NCI-H526 treated with DMSO at 0.1 percent for 48 hours (cell line): ENCODE results near the gene FBXL13.
"Not testable (repeated sequence)": the region's sequence is repeated elsewhere in the genome, so short reads cannot be mapped to it uniquely, and the experiment has no call there.

ENCODE experiments used
- DNase-seq: peaks from one replicate; lab custom pipeline; 2025; lab: John Stamatoyannopoulos, UW

Gene FBXL13

DNA sequence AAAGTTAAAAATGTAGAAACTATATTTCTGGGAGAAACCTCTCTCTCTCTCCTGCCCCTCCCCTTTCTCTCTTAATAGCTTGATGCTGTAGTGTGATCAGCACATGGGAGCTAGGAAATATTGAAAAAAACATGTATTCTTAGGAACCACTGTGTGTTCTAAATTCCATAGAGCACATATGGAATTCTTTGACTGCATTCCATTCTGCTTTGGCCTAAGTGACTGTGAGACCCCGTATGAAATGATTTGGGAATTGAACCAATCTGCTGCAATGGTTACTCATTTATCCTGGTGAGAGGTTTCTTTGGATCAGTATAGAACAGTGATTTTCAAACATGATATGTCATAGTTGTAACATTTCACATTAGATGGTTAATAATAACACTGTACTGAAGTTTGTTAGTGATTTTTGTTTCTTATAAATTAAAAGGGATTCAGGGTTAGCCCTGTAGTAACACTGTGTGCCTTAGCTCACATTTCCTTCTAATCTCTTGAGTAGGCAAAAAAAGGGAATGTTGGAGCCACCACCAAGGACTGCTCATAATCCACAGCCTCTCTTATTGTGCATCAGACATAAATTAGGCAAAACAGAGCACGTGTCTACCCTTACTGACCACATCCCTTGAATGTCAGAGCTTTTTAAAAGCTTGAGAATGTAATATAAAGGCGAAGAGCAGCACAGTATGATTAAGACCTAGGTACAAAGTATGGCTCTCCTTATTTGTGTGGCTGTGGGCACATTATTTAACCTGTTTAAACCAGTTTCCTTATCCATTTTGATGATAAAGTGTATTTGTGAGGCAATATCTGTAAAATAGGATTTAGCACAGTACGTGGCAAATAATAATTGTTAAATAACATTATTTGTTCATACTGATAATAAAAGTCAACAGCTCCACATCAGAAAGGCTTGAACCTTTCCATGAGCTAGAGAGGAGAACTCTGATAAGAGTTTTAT is 256.7 kb downstream of the FBXL13 start:
- DNase-seq = no peak

DNA sequence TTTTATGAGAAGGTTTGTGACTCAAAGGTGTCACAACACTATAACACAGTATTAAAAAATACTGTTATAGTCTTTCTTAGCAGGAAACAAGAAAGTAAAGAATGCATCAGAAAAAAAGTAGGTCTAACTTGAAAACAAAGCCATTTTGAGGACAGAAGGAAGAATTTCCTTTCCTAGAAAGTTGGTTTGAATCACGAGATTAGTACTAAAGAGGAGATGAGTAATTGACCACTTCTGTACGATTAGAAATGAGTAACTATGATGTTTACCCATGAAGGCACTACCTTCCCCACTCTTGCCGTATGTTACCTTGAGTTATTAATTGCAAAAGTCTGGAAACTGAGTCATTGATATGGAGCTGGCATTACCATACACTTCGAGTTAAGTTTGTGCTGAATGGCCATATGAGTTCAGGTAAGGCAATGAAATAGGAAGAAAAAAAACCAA is 260.5 kb downstream of the FBXL13 start:
- DNase-seq = no peak

DNA sequence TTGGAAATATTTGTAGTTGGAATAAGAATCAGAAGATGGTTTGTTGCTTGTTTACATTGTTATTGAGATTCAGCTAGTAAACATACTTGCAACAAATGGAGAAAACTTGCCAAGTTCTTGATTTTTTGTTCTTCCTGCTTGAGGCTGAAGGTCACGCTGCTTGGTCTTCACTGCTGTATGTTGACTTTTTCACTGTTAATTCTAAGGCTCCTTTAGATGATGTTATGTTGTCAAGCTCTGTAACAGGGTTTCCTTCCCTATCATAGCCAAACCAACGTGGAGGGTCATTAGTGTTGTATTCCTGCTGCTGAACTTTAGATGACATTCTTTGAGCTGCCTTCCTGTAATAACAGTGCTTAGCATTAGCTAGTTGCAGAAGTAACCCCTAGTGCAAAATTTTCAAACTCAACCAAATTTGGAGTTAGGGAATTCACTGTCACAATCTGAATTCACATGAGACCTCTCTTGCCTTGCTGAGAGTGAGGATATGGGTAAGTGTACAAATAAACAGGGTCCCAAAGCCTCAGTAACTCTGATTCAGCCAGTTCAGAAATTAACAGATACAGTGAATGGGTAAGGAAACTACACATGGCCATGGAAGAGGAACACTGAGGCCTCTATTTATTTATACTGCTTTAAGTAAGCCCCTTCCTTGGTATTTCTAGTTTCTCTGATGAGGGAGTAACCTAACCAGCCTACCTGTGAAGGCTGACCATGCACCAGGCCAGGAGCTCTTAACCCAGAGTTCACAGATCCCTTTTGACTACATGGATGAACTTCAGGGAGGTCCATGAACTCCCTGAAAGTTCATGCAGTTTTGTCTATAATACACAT is 261.2 kb downstream of the FBXL13 start:
- DNase-seq = no peak

DNA sequence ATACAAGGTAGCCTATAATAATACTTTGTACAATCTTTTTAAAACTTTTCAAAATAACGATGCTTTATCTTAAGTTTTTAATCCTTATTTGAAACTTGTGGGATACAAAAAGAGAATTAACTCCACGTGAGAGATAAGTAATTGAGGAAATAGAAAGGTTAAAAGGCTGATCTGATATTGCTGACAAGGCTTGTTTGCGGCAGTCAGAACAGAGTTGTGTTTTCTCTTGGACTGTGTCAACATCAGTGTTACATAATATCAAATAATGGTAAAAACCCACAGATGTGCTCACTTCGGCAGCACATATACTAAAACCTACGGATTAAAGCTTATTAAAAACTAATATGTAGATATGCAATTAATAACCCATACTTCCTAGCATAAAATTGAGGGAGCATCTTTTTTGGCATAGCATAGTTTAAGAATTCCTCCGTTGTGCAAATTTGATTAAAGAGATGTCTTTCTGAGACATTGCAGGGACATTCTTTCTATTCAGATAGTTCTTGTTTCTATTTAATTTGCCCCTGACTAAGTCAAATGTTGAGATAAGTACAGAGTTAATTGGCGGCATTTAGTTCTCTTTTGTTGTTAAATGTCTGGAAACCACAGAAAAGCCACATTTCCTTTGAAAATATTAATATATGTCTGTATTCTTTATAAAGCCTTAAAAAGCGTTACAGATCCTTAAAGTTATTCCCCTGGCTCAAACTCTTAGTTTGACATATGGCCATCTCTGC is 262.5 kb downstream of the FBXL13 start:
- no peak for DNase-seq

DNA sequence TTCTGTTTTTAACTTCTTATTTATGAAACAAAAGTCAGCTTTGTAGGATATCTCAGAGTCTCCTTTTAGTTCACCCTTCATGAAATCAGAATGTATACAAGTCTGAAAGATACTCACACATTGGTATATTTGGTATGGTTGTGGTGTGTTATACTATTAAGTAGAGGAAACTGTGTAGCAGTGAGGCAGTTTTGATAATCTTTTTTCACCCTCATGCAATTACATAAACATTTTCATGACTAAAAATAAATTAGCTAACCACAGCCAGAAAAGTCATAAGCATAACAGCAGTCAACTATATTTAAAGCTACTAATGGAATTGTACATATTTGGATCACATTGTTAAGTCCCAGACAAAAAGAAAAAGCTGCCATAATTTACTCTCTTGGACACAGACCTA is 263.7 kb downstream of the FBXL13 start:
- DNase-seq = no peak

DNA sequence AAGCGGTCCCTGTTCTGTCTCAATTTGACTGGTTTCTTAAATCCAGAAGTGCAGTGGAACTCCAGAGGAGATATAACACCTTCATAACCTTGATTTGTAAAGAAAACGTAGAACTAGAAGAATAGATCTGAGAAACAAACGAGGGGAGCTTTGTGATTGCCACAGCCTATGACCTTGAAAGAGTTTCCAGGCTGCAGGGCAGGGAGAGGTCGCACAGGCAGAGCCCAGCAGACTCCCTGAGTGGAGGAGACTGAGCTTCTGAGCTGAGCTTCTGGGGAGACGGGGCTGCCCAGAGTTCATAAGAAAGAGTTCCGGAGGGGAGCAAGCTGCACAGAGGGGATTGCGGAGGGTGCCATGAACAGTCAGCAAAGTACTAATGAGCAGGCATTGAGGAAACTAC is 268.0 kb downstream of the FBXL13 start:
- DNase-seq = no peak

DNA sequence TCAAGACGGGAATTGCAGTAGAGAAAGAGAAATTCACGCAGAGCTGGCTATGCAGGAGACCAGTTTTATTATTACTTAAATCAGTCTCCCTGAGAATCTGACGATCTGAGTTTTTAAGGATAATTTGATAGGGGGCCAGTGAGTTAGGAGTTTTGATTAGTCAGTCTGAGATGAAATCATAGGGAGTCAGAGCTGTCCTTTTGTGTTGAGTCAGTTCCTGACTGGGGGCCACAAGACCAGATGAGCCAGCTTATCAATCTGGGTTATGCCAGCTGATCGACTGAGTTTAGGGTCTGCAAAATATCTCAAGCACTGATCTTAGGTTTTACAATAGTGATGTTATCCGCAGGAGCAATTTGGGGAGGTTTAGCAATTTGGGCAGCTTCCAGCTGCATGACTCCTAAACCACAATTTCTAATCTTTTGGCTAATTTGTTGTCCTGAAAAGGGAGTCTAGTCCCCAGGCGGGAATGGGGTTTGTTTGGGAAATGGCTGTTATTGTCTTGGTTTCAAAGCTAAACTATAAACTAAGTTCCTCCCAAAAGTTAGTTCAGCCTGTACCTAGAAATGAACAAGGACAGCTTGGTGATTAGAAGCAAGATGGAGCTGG is 278.5 kb downstream of the FBXL13 start:
- DNase-seq = not testable (repeated sequence)

DNA sequence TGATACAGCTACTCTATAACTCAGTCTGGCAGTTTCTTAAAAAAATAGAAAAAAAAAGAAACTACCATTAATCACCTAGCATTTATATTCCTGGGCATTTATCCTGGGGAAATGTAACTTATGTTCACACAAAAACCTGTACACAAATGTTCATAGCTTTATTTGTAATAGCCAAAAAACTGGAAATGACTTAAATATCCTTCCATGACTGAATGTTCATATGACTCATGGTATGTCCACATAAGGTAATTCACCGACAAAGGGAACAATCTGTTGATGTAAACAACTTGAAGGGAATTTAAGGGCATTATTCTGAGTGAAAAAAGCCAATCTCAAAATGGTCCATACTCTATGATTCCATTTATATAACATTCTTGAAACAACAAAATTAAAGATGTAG is 280.0 kb downstream of the FBXL13 start:
- DNase-seq = not testable (repeated sequence)

DNA sequence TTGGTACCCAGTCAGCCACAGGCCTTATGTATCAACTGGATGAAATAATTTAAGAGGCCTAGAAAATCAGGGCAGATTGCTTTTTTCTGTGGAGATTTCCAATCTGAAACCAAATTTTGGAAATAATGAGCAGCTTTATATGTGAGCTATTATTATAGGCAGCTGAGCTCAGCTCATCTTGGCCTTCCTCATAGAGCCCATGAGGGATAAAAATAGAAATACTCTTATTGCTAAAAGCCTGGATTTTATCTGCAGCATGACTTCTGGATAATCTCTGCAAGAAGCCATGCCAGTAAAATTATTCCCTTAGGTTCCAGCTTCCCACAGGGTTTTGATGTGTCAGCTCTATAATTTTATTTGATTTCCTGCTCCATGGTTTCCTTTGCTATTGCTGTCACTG is 282.8 kb downstream of the FBXL13 start:
- DNase-seq = not testable (repeated sequence)

DNA sequence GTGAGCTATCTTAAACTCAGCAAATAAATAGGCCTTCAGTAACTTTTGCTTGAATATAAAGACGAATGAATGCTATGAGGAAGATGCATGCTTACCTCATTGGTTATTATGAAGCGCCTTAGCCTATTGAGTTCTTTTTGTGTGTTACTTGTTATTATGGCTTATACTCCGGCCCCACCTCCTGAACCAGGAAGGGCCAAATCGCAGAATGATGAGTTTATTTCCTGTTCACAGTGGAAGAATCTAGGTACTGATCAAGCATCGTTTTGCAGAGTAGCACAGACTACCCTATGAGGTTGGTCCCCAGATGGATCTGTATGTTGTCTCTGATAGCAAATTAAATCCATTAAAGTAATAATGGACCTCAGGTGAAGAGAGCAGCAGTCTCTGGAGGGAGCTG is 283.2 kb downstream of the FBXL13 start:
- not testable (repeated sequence) for DNase-seq

DNA sequence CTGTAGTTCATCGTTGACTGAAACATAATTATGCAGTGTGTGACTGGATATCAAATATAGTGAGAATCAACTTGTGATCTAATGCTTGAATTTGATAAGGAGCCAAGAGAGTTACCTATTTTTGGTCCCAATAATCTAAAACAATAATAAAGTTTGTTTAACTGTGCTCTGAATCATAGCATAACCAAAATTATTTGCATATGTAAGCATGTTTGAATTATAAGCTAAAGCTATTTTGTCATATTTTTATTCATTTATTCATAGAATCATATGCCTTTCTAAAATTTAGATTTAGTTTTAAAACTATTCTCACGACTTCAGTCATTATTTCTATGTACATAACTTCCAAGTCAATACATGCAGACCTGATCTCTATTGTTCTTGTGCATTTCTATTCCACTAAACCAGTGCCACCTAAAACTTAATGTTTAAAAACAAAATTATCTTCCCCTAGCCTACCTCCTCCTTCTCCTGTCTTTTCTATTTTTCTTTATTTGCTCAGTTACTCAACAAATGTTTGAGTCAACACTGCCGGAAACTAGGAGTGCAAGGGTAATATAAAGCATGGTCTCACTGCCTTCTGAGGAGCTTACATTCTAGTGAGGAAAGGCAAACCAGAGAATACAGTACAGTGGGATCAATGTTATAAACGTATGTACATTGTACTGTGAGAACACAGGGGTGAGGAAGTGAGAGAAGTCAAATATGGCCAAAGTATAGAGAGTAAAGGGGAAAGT is 284.1 kb downstream of the FBXL13 start:
- DNase-seq = not testable (repeated sequence)

DNA sequence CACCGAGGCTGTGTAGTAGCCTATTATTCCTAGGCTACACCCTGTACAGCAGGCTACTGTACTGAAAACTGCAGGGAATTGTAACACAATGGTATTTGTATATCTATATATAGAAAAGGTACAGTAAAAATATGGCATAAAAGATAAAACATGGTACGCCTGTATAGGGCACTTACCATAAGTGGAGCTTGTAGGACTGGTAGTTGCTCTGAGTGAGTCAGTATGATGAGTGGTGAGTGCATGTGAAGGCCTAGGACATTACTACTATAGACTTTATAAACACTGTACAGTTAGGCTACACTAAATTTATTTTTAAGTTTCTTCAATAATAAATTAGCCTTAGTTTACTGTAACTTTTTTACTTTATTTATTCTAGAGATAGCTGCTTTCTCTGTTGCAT is 285.8 kb downstream of the FBXL13 start:
- not testable (repeated sequence) for DNase-seq

DNA sequence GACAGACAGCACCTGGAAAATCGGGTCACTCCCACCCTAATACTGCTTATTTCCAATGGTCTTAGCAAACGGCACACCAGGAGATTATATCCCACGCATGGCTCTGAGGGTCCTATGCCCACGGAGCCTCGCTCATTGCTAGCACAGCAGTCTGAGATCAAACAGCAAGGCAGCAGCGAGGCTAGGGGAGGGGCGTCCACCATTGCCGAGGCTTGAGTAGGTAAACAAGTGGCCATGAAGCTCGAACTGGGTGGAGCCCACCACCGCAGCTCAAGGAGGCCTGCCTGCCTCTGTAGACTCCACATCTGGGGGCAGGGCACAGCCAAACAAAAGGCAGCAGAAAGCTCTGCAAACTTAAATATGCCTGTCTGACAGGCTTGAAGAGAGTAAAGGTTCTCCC is 293.7 kb downstream of the FBXL13 start:
- DNase-seq = not testable (repeated sequence)

DNA sequence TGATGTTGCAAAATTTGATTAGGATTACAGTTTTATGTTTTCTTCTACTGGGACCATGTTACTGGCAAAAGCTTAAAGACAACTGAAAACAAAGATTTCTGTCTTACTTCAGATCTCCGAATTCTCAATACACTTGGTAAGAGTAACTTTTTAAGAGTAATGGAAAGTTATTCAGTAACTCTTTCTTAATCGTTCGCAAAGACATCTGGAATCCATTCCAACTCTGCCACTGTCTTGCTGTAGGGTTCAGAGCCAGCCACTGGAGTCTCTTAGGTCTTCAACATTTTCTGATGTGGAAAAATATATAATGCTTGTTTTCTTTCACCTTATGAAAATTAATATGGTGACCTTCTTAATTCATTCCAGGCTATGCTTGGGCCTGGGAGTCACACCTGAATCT is 295.9 kb downstream of the FBXL13 start:
- DNase-seq = not testable (repeated sequence)

DNA sequence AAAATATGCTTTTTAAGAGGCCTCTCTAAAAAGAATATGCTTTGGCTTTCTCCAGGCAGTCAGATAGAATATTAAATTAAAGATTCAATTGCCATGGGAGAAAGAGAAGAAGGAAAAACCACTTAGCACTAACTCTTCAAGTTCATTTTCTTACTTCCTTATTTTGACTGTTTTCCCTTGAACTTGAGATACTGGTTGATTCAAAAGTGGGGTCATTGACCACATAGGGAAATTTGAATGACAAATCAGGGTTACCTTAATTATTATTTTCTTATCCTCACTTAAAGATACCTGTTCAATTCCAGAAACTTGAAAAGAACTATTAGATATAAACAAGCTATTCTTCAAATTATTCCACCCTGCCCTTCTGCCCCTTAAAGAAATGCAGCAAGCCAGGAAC is 298.4 kb downstream of the FBXL13 start:
- DNase-seq = not testable (repeated sequence)

DNA sequence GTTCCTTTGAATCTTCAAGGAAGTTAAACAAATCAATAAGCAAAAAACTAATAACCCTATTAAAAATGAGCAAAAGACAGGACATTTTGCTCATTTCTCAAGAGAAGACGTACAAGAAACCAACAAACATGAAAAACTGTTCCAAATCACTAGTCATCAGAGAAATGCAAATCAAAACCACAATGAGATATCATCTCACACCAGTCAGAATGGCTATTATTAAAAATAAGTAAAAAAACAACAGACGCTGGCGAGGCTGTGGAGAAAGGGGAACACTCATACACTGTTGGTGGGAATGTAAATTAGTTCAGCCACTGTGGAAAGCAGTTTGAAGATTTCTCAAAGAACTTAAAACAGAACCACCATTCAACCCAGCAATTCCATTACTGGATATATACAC is 304.1 kb downstream of the FBXL13 start:
- peak; percentile 24 for DNase-seq

DNA sequence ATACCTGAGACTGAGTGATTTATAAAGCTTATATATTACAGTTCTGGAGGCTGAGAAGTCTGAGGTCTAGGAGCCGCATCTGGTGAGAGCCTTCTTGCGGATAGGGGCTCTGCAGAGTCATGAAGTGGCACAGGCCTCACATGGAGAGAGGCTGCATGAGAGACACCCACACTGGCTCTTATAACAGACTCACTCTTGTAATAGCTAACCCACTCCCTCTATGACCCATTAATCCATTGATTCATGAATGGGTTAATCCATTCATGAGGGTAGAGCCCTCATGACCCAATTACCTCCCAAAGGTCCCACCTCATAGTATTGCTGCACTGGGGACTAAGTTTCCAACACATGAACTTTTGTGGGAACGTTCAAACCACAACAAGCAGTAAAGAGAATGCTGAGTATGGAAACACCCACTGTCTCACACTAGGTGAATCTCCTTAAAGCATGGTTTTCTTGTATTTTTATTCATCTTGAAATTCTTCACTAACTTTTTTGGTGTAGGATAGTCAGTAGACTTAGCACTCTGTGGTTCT is 304.9 kb downstream of the FBXL13 start:
- DNase-seq = not testable (repeated sequence)

DNA sequence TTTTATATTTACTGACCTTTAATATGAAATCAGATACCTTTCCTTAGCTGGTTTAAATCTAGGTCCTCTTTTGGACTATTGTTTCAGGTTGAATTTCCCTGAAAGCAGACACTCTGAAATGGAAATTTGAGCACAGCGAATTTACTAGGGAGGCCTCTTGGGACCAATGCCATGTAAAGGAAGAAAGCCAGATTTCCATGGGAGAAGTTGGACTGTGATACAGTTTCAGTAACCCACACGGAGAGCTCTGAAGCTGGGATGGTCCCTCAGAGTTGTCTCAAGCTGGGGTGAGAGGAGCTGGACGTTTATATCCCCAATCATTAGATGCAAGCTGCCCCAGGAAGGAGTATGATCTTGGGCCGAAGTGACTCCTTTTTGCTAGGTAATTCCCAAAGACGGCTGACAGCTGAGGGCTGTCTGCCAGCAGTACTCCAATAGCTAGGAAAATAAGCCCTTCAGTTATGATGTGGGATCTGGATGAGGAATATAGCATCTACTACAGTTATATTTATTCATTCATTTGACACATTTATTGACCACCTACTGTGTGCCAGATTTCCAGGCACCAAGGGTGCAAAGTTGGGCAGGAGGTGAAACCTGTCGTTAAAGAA is 311.2 kb downstream of the FBXL13 start:
- not testable (repeated sequence) for DNase-seq
